SK-N-SH (cell line): Measurements from ENCODE around the gene AXIN2. TPM values are rescaled to one million over a fixed set of nuclear protein-coding genes. Genes with fewer than 3 reads are reported as not detected.
A peak's percentile ranks its signal among the peaks of the same experiment; 100 is the strongest.

Experiments
- CTCF ChIA-PET: fragments of 300-600, 350-600 bp; formaldehyde crosslinking; extraction: SDS; loops from one replicate; lab custom pipeline; 2021; lab: Yijun Ruan, JAX
- POLR2A ChIA-PET: fragments of 350-600 bp; sonication (Branson Sonifier 250); formaldehyde crosslinking; extraction: SDS; loops from one replicate; lab custom pipeline; 2020; ENCODE audit warnings: antibody characterized with exemption, inconsistent platforms; lab: Yijun Ruan, JAX
- DNase-seq: peaks from one replicate; pipeline ENCODE4 v3.0.0; 2012
- H2AFZ ChIP-seq: fragments of 200-600 bp; sonication (generic); 2 replicates; pipeline ENCODE4 v1.8.1; 2016; ENCODE audit warnings: antibody characterized with exemption, mild to moderate bottlenecking, low read depth
- H3F3A ChIP-seq: fragments of 200-600 bp; sonication (generic); replicated peaks from 2 replicates; pipeline ENCODE3; 2016; ENCODE audit warnings: antibody characterized with exemption, mild to moderate bottlenecking; ENCODE audit not compliant: insufficient read depth
- H3K27ac ChIP-seq, 2 experiments: fragments of 200-500 bp in 1 of 2; fragments of 200-600 bp in 1 of 2; sonication (Bioruptor generic) in 1 of 2; sonication (generic), shearing (Covaris generic) in 1 of 2; 2 replicates each; pipeline versions ENCODE4 v1.5.1 to v1.6.1; 2014 to 2016; ENCODE audit warnings: low read depth in 2 of 2, inconsistent platforms in 1 of 2, low read length in 1 of 2, mild to moderate bottlenecking in 1 of 2, mixed read lengths in 1 of 2
- H3K27me3 ChIP-seq: fragments of 200-600 bp; sonication (generic), shearing (Covaris generic); 2 replicates; pipeline ENCODE4 v1.6.1; 2016; ENCODE audit warnings: mixed run types; ENCODE audit not compliant: insufficient read depth
- H3K36me3 ChIP-seq, 2 experiments: fragments of 200-500 bp in 1 of 2; fragments of 200-600 bp in 1 of 2; sonication (Bioruptor generic) in 1 of 2; sonication (generic) in 1 of 2; replicated peaks in 1 of 2; 2 replicates each; pipeline versions ENCODE3 to v1.5.1; 2014 to 2016; ENCODE audit warnings: low read length in 1 of 2, mild to moderate bottlenecking in 1 of 2; ENCODE audit not compliant: insufficient read depth in 2 of 2, control insufficient read depth in 1 of 2
- H3K4me1 ChIP-seq, 2 experiments: fragments of 200-500 bp in 1 of 2; fragments of 200-600 bp in 1 of 2; sonication (Bioruptor generic) in 1 of 2; sonication (generic), shearing (Covaris generic) in 1 of 2; 2 replicates each; pipeline versions ENCODE4 v1.5.1 to v1.6.1; 2014 to 2016; ENCODE audit warnings: low read depth in 1 of 2, low read length in 1 of 2, mixed run types in 1 of 2; ENCODE audit not compliant: insufficient read depth in 2 of 2, control insufficient read depth in 1 of 2
- H3K4me2 ChIP-seq: fragments of 200-600 bp; sonication (generic), shearing (Covaris generic); 2 replicates; pipeline ENCODE4 v1.6.1; 2017; ENCODE audit warnings: mixed run types
- H3K4me3 ChIP-seq, 2 experiments: fragments of 200-500 bp in 1 of 2; fragments of 200-600 bp in 1 of 2; sonication (Bioruptor generic) in 1 of 2; sonication (generic), shearing (Covaris generic) in 1 of 2; 2 replicates each; pipeline versions ENCODE4 v1.5.1 to v1.8.1; 2014 to 2016; ENCODE audit warnings: low read depth in 2 of 2, inconsistent platforms in 1 of 2, low read length in 1 of 2, mild to moderate bottlenecking in 1 of 2, mixed read lengths in 1 of 2, moderate library complexity in 1 of 2
- H3K79me2 ChIP-seq: fragments of 200-600 bp; sonication (generic); 2 replicates; pipeline ENCODE4 v1.8.1; 2017; ENCODE audit warnings: mild to moderate bottlenecking; ENCODE audit not compliant: insufficient read depth
- H3K9ac ChIP-seq: fragments of 200-600 bp; sonication (generic); 2 replicates; pipeline ENCODE4 v1.6.1; 2017; ENCODE audit warnings: mixed run types
- H3K9me2 ChIP-seq: fragments of 200-600 bp; sonication (generic); 2 replicates; pipeline ENCODE4 v1.6.1; 2017; ENCODE audit warnings: mixed run types
- H3K9me3 ChIP-seq: fragments of 200-600 bp; sonication (generic); 2 replicates; pipeline ENCODE4 v1.6.1; 2017; ENCODE audit warnings: mixed run types, mild to moderate bottlenecking, moderate library complexity
- H4K20me1 ChIP-seq: fragments of 200-600 bp; sonication (generic); 2 replicates; pipeline ENCODE4 v1.6.1; 2017; ENCODE audit warnings: mild to moderate bottlenecking, mixed run types; ENCODE audit not compliant: insufficient read depth
- FOXJ3 ChIP-seq: sonication (generic); formaldehyde crosslinking; IDR thresholded peaks from 2 replicates; pipeline ENCODE4 v1.5.1; 2020; ENCODE audit warnings: mild to moderate bottlenecking, missing genetic modification reagents
- JUND ChIP-seq: IDR thresholded peaks from 2 replicates; pipeline ENCODE4 v1.4.0; 2012
- RCOR1 ChIP-seq: fragments of 150-350 bp; IDR thresholded peaks from 2 replicates; pipeline ENCODE4 v1.6.1; 2017; ENCODE audit warnings: antibody characterized with exemption, low read length
- WGBS: methylation state at CpG from one replicate; pipeline ENCODE4 v1.1.6; 2017; ENCODE audit warnings: low lambda C conversion rate; 5-methylcytosine and 5-hydroxymethylcytosine counted together
- polyA plus RNA-seq, 3 experiments: library from polyadenylated mRNA; depleted of rRNA; stranded (reverse); fragments of >200 nt; gene quantifications; 2 replicates each; pipeline ENCODE4 v1.2.3, GENCODE V29; 2012
- TF ChIP-seq, protein P1 (sequence below): fragments of 150-350 bp; IDR thresholded peaks from 2 replicates; pipeline ENCODE4 v1.6.1; 2017; ENCODE audit warnings: antibody characterized with exemption, low read length, low read depth, borderline replicate concordance
- TF ChIP-seq, protein P2 (sequence below): IDR thresholded peaks from 2 replicates; pipeline ENCODE4 v1.4.0; 2012; ENCODE audit warnings: low read depth

The AXIN2 gene
- polyA plus RNA-seq, 1 of the 3 experiments (the other 2 are of a cell fraction): 8.3 TPM

DNA sequence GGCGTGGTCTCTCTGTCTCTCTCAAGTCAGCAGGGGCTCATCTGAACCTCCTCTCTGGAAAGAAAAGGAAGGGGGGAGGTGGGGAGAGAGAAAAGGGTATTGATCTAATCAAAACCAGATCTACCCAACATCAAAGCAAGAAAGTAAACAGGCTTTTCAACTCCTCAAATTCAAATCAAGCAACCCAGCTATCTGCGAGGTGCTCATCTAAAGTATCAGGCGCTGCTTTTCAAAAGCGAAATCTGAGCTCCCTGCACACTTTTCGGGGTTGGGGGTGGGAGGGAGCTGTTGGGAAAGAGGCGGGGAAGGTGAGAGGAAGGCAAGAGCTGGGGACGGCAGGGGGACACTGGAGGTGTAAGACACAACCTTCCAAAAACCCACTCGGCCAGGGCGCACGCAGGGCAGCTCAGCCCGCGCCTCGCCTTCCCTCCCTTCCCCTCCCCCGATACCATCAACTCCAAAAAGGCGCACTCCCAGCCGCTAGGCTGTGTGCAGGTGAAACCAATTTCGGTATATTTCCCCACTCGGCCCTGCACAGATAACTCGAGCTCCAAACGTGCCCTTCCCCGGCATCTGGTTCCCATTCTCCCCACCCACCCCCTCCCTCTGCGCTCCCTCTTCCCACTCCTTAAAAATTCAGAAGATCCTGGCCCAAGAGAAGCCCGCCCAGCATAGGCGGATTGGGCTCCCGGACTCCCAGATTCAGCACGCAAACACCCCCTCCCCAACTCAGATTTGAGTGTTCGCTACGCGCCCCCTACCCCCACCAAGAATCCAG is 2.6 kb downstream of the AXIN2 start:
- ChIA-PET CTCF (interaction anchor here (0.7 to 5.1 kb wide), 17 partner anchors 15 to 607 kb away, joined by 3 to 73 read pairs (median 4); no protein-coding TSS in a partner anchor), POLR2A (interaction anchor here (0.8 to 1.0 kb wide), 2 partner anchors 14 to 28 kb away, joined by 3 read pairs; no protein-coding TSS in a partner anchor)
- Histone ChIP-seq H3K79me2 (peaks cover 21% of the 10 kb centered on the region; the same call in 1 of the 2 replicates), H2AFZ (peak overlapping the region; percentile 92), H3K4me3 (peak overlapping the region; percentile 86 to 99), H3K9me3 (no peaks in the 10 kb centered on the region), H4K20me1 (peaks cover 27% of the 10 kb centered on the region), H3K4me2 (peak overlapping the region; percentile 100), H3K27ac (no peak overlapping the region), H3K9ac (peak overlapping the region; percentile 86), H3K27me3 (no peaks in the 10 kb centered on the region), H3K9me2 (no peaks in the 10 kb centered on the region), H3K4me1 (peaks cover 7 to 28% of the 10 kb centered on the region in 2 experiments; a peak in 2 of 4 replicates), H3K36me3 (peaks cover 0 to 10% of the 10 kb centered on the region in 2 experiments), H3F3A (peaks cover 3% of the 10 kb centered on the region)
- TF ChIP-seq RCOR1 (no peak), JUND (no peak)
- 48% methylated on average over 29 of the region's 29 CpGs for WGBS
- peak; percentile 64 for DNase-seq

DNA sequence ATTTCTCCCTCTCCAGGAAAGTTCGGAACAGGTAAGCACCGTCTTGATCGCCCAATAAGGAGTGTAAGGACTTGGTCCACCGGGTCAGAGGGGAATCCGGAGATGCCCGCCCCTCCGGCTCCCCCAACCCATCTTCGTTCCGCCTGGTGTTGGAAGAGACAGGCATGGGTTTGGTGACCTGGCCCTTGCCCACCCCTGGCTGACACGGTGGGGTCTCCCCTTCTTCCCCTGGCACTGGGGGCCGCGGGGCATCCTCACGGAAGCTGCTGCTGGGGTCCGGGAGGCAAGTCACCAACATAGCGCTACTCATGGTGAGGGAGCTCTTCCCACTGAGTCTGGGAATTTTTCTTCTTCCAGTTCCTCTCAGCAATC is 3.2 kb downstream of the AXIN2 start:
- H3K36me3 ChIP-seq: peaks cover 0 to 10% of the 10 kb centered on the region in 2 experiments
- H3K27me3 ChIP-seq: no peaks in the 10 kb centered on the region
- DNase-seq: no peak
- H3K4me3 ChIP-seq: peak overlapping the region; percentile 86 to 99; a peak in 1 of 4 replicates
- H3K9me3 ChIP-seq: no peaks in the 10 kb centered on the region
- 97% methylated on average over 15 of the region's 15 CpGs for WGBS
- peaks cover 27% of the 10 kb centered on the region for H4K20me1 ChIP-seq
- H3K4me2 ChIP-seq: peak overlapping the region; percentile 100; the same call in 1 of the 2 replicates
- H3K4me1 ChIP-seq: peaks cover 12 to 28% of the 10 kb centered on the region in 2 experiments; a peak in 3 of 4 replicates
- H3K27ac ChIP-seq: no peak overlapping the region
- no peak overlapping the region for H2AFZ ChIP-seq
- H3K9me2 ChIP-seq: no peaks in the 10 kb centered on the region
- peaks cover 8% of the 10 kb centered on the region for H3F3A ChIP-seq
- POLR2A ChIA-PET: no interaction called here
- H3K79me2 ChIP-seq: peaks cover 21% of the 10 kb centered on the region; the same call in 1 of the 2 replicates
- TF ChIP-seq, protein P1, sequence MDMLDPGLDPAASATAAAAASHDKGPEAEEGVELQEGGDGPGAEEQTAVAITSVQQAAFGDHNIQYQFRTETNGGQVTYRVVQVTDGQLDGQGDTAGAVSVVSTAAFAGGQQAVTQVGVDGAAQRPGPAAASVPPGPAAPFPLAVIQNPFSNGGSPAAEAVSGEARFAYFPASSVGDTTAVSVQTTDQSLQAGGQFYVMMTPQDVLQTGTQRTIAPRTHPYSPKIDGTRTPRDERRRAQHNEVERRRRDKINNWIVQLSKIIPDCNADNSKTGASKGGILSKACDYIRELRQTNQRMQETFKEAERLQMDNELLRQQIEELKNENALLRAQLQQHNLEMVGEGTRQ: no peak
- no peak for TF ChIP-seq FOXJ3 (CRISPR knock-in tag)
- TF ChIP-seq, protein P2, sequence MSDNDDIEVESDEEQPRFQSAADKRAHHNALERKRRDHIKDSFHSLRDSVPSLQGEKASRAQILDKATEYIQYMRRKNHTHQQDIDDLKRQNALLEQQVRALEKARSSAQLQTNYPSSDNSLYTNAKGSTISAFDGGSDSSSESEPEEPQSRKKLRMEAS: no peak
- CTCF ChIA-PET: interaction anchor here (0.7 to 5.1 kb wide), 14 partner anchors 14 to 608 kb away, joined by 3 to 73 read pairs (median 4); no protein-coding TSS in a partner anchor
- H3K9ac ChIP-seq: no peak overlapping the region
